GM12892 (cell line): ENCODE measurements around the gene CD247.

Source experiments
- POLR2A ChIP-seq: IDR thresholded peaks from 2 replicates; pipeline ENCODE4 v1.6.1; 2011; ENCODE audit warnings: low read depth, low read length, control low read depth
- POLR2AphosphoS5 ChIP-seq: IDR thresholded peaks from 2 replicates; pipeline ENCODE4 v1.6.1; 2011; ENCODE audit warnings: low read depth, low read length, control low read depth

- TF ChIP-seq POLR2AphosphoS5, result no peak
- TF ChIP-seq POLR2A, result no peak
Observed at GRCh38 chr1:167442854-167443565, 75.3 kb downstream of the CD247 start.
